B cell (primary cell): ENCODE measurements around the gene PARVB.

Source experiments
- EZH2 ChIP-seq: IDR thresholded peaks from 2 replicates; pipeline ENCODE4 v1.6.1; 2012; ENCODE audit warnings: borderline replicate concordance, low read depth, mild to moderate bottlenecking, moderate library complexity, low read length; ENCODE audit not compliant: insufficient read depth, poor library complexity, severe bottlenecking
- TF ChIP-seq, protein P1 (sequence below): fragments of 200-600 bp; IDR thresholded peaks from one replicate; pipeline ENCODE4 v1.8.0; 2022; ENCODE audit warnings: antibody characterized with exemption, mild to moderate bottlenecking

DNA sequence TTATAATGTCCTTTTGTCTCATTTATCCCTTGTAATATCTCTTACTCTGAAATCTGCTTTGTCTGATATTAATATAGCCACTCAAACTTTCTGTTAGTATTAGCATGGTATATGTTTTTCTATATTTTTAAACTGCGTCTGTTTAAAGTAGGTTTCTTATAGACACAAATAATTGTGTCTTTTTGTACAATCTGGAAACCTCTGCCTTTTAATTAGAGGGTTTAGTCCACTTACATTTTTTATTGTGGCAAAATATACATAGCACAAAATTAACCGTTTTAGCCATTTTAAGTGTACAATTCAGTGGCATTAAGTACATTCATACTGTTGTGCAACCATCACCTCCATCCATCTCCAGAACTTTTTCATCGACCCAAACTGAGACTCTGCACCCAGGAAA lies 185.2 kb downstream of the PARVB start:
- TF ChIP-seq, protein P1, sequence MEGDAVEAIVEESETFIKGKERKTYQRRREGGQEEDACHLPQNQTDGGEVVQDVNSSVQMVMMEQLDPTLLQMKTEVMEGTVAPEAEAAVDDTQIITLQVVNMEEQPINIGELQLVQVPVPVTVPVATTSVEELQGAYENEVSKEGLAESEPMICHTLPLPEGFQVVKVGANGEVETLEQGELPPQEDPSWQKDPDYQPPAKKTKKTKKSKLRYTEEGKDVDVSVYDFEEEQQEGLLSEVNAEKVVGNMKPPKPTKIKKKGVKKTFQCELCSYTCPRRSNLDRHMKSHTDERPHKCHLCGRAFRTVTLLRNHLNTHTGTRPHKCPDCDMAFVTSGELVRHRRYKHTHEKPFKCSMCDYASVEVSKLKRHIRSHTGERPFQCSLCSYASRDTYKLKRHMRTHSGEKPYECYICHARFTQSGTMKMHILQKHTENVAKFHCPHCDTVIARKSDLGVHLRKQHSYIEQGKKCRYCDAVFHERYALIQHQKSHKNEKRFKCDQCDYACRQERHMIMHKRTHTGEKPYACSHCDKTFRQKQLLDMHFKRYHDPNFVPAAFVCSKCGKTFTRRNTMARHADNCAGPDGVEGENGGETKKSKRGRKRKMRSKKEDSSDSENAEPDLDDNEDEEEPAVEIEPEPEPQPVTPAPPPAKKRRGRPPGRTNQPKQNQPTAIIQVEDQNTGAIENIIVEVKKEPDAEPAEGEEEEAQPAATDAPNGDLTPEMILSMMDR: no peak
- TF ChIP-seq EZH2: no peak
